Measurements from ENCODE around the gene ELOVL4. TPM values are rescaled to one million over a fixed set of nuclear protein-coding genes. Genes with fewer than 3 reads are reported as not detected.

The ELOVL4 gene
- total RNA-seq, 1 donor from 2014 or later = 49.3 TPM

Other genes with a start within 250 kb of the ELOVL4 start
- 5.7 TPM for gene TTK, start 57.1 kb upstream of the ELOVL4 start, total RNA-seq
- gene BCKDHB, start 159.1 kb upstream of the ELOVL4 start, total RNA-seq = 14.7 TPM

All from frontal cortex (tissue), 1 donor.